Purkinje cell (primary cell): ENCODE data around the gene CDH15. TPM values are rescaled to one million over a fixed set of nuclear protein-coding genes. Genes with fewer than 3 reads are reported as not detected.

ENCODE experiments used
- polyA plus RNA-seq: library from polyadenylated mRNA; unstranded; fragments of >200 nt; fragmentation: Nextera tagmentation; gene quantifications from 2 replicates; pipeline ENCODE4 v1.2.1, GENCODE V29; 2014

Gene CDH15, protein sequence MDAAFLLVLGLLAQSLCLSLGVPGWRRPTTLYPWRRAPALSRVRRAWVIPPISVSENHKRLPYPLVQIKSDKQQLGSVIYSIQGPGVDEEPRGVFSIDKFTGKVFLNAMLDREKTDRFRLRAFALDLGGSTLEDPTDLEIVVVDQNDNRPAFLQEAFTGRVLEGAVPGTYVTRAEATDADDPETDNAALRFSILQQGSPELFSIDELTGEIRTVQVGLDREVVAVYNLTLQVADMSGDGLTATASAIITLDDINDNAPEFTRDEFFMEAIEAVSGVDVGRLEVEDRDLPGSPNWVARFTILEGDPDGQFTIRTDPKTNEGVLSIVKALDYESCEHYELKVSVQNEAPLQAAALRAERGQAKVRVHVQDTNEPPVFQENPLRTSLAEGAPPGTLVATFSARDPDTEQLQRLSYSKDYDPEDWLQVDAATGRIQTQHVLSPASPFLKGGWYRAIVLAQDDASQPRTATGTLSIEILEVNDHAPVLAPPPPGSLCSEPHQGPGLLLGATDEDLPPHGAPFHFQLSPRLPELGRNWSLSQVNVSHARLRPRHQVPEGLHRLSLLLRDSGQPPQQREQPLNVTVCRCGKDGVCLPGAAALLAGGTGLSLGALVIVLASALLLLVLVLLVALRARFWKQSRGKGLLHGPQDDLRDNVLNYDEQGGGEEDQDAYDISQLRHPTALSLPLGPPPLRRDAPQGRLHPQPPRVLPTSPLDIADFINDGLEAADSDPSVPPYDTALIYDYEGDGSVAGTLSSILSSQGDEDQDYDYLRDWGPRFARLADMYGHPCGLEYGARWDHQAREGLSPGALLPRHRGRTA
- not detected in 2 replicates for polyA plus RNA-seq

DNA sequence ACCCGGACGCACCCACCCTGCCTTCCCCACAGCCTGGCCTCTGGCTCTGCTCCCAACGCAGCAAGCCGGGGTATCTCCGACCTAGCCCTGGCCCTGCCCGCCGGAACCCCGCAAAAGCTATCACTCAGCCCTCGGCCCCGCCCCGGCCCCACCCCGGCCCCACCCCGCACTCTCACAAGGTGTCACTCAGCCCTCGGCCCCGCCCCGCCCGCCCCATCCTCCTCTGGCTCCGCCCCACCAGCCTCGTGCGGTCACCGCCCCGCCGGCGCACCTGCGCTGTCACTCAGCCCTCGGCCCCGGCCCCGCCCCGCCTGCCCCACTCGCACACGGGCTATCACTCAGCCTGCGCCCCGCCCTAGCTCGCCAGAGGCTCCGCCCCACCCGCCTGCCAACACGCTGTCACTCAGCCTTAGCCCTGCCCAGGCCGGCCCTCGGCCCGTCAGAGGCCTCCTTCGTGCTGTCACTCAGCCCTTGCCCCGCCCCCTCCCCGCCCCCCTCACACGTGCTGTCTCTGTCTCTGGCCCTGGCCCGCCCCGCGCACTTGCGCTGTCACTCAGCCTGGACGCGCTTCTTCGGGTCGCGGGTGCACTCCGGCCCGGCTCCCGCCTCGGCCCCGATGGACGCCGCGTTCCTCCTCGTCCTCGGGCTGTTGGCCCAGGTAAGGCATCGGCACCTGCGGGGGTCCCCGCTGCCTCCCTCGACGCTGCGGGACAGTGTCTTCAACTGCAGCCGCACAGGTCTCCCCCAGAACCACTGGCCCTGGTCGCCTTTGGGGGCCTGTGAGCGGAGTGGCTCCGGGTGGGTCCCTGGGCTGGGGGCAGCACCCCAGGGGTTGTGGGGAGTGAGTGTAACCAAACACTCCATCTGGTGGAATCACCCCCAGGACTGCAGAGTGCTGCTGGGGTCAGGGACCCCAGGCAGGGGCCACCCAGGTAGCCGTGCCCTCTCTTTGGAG, at the start of gene CDH15:
TSS of gene CDH15 (plus strand) at position 533 of the 955 bp plus-strand sequence. CDS start at position 617, 84 bp downstream.

DNA sequence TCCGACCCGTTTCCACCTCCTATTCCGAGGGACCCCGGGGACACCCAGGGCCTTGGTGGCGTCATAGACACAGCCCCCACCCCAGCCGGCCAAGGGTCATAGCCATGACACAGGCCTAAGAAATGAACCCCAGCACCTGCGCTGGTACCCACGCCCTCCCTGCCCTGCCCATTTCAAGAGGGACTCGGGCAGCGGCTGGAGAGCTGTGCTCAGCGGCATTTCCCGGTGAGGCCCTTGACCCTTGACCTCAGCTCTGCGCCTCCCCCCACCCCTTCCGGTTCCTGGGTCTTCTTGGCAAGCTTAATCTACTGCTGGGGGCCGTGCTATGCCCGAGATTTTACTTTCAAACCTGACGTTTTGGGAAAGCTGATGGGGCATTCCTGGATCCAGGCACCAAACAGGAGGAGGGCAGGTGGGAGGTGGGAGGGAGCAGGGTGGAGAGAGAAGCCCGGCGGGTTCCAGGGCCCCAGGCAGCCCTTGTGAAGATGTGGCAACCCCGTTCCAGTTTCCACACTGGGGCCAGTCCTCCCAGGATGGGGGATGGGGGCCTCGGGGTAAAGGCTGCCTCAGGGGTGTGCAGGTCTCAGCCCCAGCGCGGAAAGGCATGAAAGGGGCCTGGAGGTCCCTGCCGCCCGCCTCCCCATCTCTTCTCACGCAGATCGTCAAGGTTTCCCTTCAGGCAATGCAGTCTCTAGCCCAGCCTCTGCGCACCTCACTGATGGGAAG, 28.7 kb downstream of the CDH15 start, which contains the start of gene SLC22A31:
TSS of gene SLC22A31 (minus strand) at position 414 of the 726 bp plus-strand sequence. CDS start at position 378, 36 bp downstream.

DNA sequence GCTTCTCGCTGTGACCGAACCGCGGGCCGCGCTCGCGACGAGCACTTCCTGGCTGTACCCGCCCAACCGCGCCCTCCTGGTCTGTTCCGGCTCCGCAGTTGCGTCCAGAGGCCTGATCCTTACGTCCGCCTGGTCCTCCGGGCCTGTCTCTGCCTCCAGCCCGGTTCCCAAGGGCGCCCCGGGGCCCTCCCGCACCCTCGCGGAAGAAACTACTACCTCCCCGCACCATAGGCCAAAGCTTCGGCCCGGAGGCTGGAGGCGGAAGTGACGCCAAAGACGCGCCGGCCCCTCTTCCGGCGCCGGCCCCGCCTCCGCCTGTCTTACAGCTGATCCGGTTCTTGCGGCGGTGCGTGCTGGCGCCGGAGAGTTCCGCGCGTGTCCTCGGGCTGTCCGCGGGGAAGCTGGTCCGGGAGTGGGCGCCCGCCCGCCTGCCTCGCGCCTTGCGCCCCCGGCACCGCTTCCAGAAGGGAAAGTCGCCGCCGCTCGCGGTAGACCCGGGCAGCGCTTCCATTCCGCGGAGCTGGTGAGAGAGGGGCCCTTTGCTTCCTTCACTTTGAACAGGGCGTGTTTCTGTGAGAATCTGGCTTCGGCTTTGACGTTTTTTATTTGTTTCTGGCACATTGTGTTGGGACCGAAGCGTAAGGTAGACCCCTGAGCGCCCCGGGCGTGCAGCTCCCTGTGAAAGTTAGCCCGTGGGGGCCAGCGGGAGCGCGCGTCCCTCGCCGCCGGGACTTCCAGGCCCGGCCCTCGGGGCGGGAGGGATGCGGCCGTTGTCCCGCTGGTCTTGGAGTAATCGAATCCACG, 46.0 kb downstream of the CDH15 start, which contains the start of gene ZNF778:
TSS of gene ZNF778 (plus strand) at position 316 of the 804 bp plus-strand sequence. CDS start 3,425 bp downstream, outside the sequence.

Other genes with a start within 250 kb of the CDH15 start
- gene CBFA2T3, start 194.5 kb upstream of the CDH15 start, polyA plus RNA-seq: 0.07 and 1.1 TPM in 2 replicates
- gene ACSF3, start 77.9 kb upstream of the CDH15 start, polyA plus RNA-seq: 4.7 and 5.4 TPM in 2 replicates
- gene SLC22A31, start 28.8 kb downstream of the CDH15 start, polyA plus RNA-seq: 0.38 TPM in 1 of 2 replicates, not detected in the other
- 0.53 and 0.85 TPM in 2 replicates for gene ZNF778, start 46.0 kb downstream of the CDH15 start, polyA plus RNA-seq